K562 (cell line): ENCODE results near the gene USP50. TPM values are rescaled to one million over a fixed set of nuclear protein-coding genes. Genes with fewer than 3 reads are reported as not detected.
A peak's percentile ranks its signal among the peaks of the same experiment; 100 is the strongest.

Experiments used
- ATAC-seq: fragments of 200-7000 bp; cut with Tn5 transposase; 3 replicates; pipeline ENCODE4 v1.9.1; 2020; ENCODE audit warnings: moderate library complexity
- Bru-seq: library from RNA; stranded (reverse); fragments of 400-500 nt; gene quantifications from one replicate; lab custom pipeline; 2021; lab: Mats Ljungman, UMichigan
- BruChase-seq, 2 experiments: library from RNA; stranded (reverse); fragments of 400-500 nt; gene quantifications; one replicate each; lab custom pipeline; 2021; lab: Mats Ljungman, UMichigan
- BruUV-seq: library from RNA; stranded (reverse); fragments of 400-500 nt; replicated peaks from 2 replicates; lab custom pipeline; 2021; lab: Mats Ljungman, UMichigan
- CTCF ChIA-PET: fragments of 300-600 bp; formaldehyde crosslinking; extraction: SDS; loops from one replicate; lab custom pipeline; 2021; ENCODE audit warnings: low intra/inter-chr PET ratio; lab: Yijun Ruan, JAX
- POLR2A ChIA-PET: fragments of 300-600, 350-650 bp; sonication (Branson Sonifier 250); formaldehyde crosslinking; extraction: SDS; loops from one replicate; lab custom pipeline; 2021; ENCODE audit warnings: antibody characterized with exemption, inconsistent platforms; lab: Yijun Ruan, JAX
- DNase-seq, 4 experiments: peaks; one replicate each; pipeline versions ENCODE4 v3.0.0 to v3.0.0-alpha.2; 2011 to 2018; ENCODE audit warnings: low spot score in 3 of 4, mixed read lengths in 3 of 4; ENCODE audit errors: extremely low read depth in 1 of 4
- FAIRE-seq: peaks from 2 replicates; lab custom pipeline; 2011; peaks lifted over from hg19 to GRCh38; lab: Jason Lieb, UNC
- H2AFZ ChIP-seq: 2 replicates; pipeline ENCODE4 v1.6.0; 2011; ENCODE audit warnings: low read depth, low read length, control low read depth, inconsistent platforms
- H3K27ac ChIP-seq: fragments of 200-600 bp; 3 replicates; pipeline ENCODE4 v1.8.0; 2011; ENCODE audit warnings: low read depth, mild to moderate bottlenecking, control low read depth, inconsistent platforms, low read length, moderate library complexity, mixed read lengths; ENCODE audit errors: extremely low read depth
- H3K27me3 ChIP-seq, 2 experiments: fragments of 300-600 bp in 1 of 2; 2 replicates in 1 of 2; 3 replicates in 1 of 2; pipeline versions ENCODE4 v1.6.0 to v1.8.0; 2011; ENCODE audit warnings: inconsistent platforms in 2 of 2, low read length in 2 of 2, mild to moderate bottlenecking in 1 of 2, mixed read lengths in 1 of 2, moderate library complexity in 1 of 2; ENCODE audit not compliant: control insufficient read depth in 2 of 2, insufficient read depth in 2 of 2
- H3K36me3 ChIP-seq: fragments of 300-600 bp; 3 replicates; pipeline ENCODE4 v1.8.0; 2011; ENCODE audit warnings: mild to moderate bottlenecking, low read length, inconsistent platforms; ENCODE audit not compliant: control insufficient read depth, insufficient read depth
- H3K4me1 ChIP-seq, 2 experiments: fragments of 200-600 bp in 1 of 2; replicated peaks in 1 of 2; 2 replicates in 1 of 2; 3 replicates in 1 of 2; pipeline versions ENCODE4 v1.5.1 to v1.8.0; 2011; ENCODE audit warnings: inconsistent platforms in 2 of 2, low read length in 2 of 2, mild to moderate bottlenecking in 1 of 2, mixed read lengths in 1 of 2, moderate library complexity in 1 of 2; ENCODE audit not compliant: control insufficient read depth in 2 of 2, insufficient read depth in 2 of 2
- H3K4me2 ChIP-seq: 2 replicates; pipeline ENCODE4 v1.6.1; 2011; ENCODE audit warnings: low read length, control low read depth, inconsistent platforms, mixed read lengths; ENCODE audit not compliant: insufficient read depth
- H3K4me3 ChIP-seq: fragments of 200-600 bp; sonication (generic), shearing (Covaris generic); 2 replicates; pipeline ENCODE4 v1.5.1; 2016; ENCODE audit warnings: control low read depth, inconsistent platforms
- H3K79me2 ChIP-seq: fragments of 200-600 bp; 3 replicates; pipeline ENCODE4 v1.8.0; 2011; ENCODE audit warnings: low read length, inconsistent platforms; ENCODE audit not compliant: control insufficient read depth, insufficient read depth
- H3K9ac ChIP-seq, 2 experiments: 2 replicates each; pipeline versions ENCODE4 v1.6.0 to v1.6.1; 2011; ENCODE audit warnings: low read depth in 2 of 2, low read length in 2 of 2, control low read depth in 1 of 2, inconsistent platforms in 1 of 2, mild to moderate bottlenecking in 1 of 2, mixed read lengths in 1 of 2; ENCODE audit not compliant: insufficient read depth in 1 of 2
- H3K9me1 ChIP-seq: one replicate; pipeline ENCODE4 v1.6.0; 2011; ENCODE audit warnings: inconsistent platforms, mild to moderate bottlenecking, low read length, moderate library complexity; ENCODE audit not compliant: control insufficient read depth, insufficient read depth
- H3K9me3 ChIP-seq: replicated peaks from 2 replicates; pipeline ENCODE4 v1.5.1; 2011; ENCODE audit warnings: low read depth, low read length, inconsistent platforms; ENCODE audit not compliant: control insufficient read depth, insufficient read depth
- H4K20me1 ChIP-seq: replicated peaks from 2 replicates; pipeline ENCODE4 v1.6.1; 2011; ENCODE audit warnings: low read length, inconsistent platforms, mixed read lengths; ENCODE audit not compliant: control insufficient read depth, insufficient read depth
- ARID3B ChIP-seq: fragments of 250-450 bp; sonication (Bioruptor Pico); IDR thresholded peaks from 2 replicates; pipeline ENCODE4 v1.4.0; 2020; ENCODE audit warnings: borderline replicate concordance
- BCLAF1 ChIP-seq, 2 experiments: fragments of 450-650 bp in 1 of 2; IDR thresholded peaks; 2 replicates each; pipeline ENCODE4 v1.6.1; 2011 to 2017; ENCODE audit warnings: low read depth in 2 of 2, antibody characterized with exemption in 1 of 2, borderline replicate concordance in 1 of 2, low read length in 1 of 2, mild to moderate bottlenecking in 1 of 2, mixed read lengths in 1 of 2; ENCODE audit not compliant: control insufficient read depth in 1 of 2
- RERE ChIP-seq: sonication (generic); formaldehyde crosslinking; IDR thresholded peaks from 2 replicates; pipeline ENCODE4 v1.8.0; 2023; ENCODE audit warnings: missing genetic modification reagents, mild to moderate bottlenecking, borderline replicate concordance
- ZNF644 ChIP-seq: fragments of 200-800 bp; sonication (Bioruptor generic); IDR thresholded peaks from 2 replicates; pipeline ENCODE4 v1.6.1; 2016; ENCODE audit warnings: low read depth, missing genetic modification characterization, missing compliant biosample characterization
- WGBS: fragments of 100-300 bp; shearing (Covaris generic); methylation state at CpG from one replicate; pipeline ENCODE4 v1.1.6; 2016; ENCODE audit warnings: low coverage, mixed read lengths; ENCODE audit not compliant: insufficient coverage; ENCODE audit errors: missing lambda C conversion rate; 5-methylcytosine and 5-hydroxymethylcytosine counted together
- in situ Hi-C: fragments of 300-500 bp; cut with MboI; formaldehyde crosslinking; loops from 4 replicates; pipeline ENCODE4 v1.15.0; 2018; ENCODE audit warnings: inconsistent platforms, mixed read lengths
- intact Hi-C: fragments of 100-400 bp; cut with micrococcal nuclease; formaldehyde crosslinking; loops from 2 replicates; pipeline ENCODE4 v1.14.2; 2022
- long read RNA-seq, 3 experiments: library from polyadenylated mRNA in 2 of 3; library from RNA in 1 of 3; unstranded in 2 of 3; stranded (forward) in 1 of 3; transcript quantifications; one replicate each; pipeline ENCODE4 v2.0.0, GENCODE V29; 2019 to 2022
- polyA minus RNA-seq, 3 experiments: library from RNA; depleted of rRNA, polyadenylated mRNA; stranded (reverse); fragments of >200 nt; gene quantifications; 2 replicates each; pipeline ENCODE4 v1.2.3, GENCODE V29; 2011
- polyA plus RNA-seq, 8 experiments: library from polyadenylated mRNA; depleted of rRNA in 4 of 8; stranded (reverse) in 5 of 8; unstranded in 3 of 8; fragments of >200 nt; fragmentation: Nextera tagmentation in 2 of 8; fragmentation: Illumina TruSeq in 1 of 8; extraction: Ambion mirVana in 2 of 8; extraction: Trizol in 1 of 8; gene quantifications; 2 replicates each; pipeline versions ENCODE4 v1.2.1 to v1.2.3, GENCODE V29; 2011 to 2014; ENCODE audit warnings: inconsistent platforms in 1 of 8, missing spikeins in 1 of 8
- total RNA-seq, 7 experiments: library from RNA; depleted of rRNA in 6 of 7; stranded (reverse); fragments of >200 nt in 6 of 7; fragmentation: Illumina TruSeq in 2 of 7; extraction: Trizol in 2 of 7; gene quantifications; 2 replicates each; pipeline versions ENCODE4 v1.2.1 to v1.2.3, GENCODE V29; 2011 to 2021; ENCODE audit warnings: low replicate concordance in 1 of 7

USP50 gene
- total RNA-seq (2011; cell fraction: chromatin; rRNA removed; ENCODE audit: low replicate concordance), result not detected in 2 replicates
- total RNA-seq (2011; cell fraction: nucleolus; rRNA removed), result not detected in 2 replicates
- total RNA-seq (2011; cell fraction: nucleoplasm; rRNA removed), result not detected in 2 replicates
- total RNA-seq (2014; rRNA removed) (not detected in 2 replicates), total RNA-seq (2014; rRNA removed; fragmentation: Illumina TruSeq; extraction: Trizol) (not detected in 2 replicates), total RNA-seq (2015; rRNA removed; fragmentation: Illumina TruSeq; extraction: Trizol) (not detected in 2 replicates), total RNA-seq (2021) (not detected in 2 replicates), polyA plus RNA-seq (2011; rRNA removed) (not detected in 2 replicates), polyA plus RNA-seq (2014; fragmentation: Illumina TruSeq; extraction: Trizol) (not detected in 2 replicates), polyA plus RNA-seq (2014; fragmentation: Nextera tagmentation; extraction: Ambion mirVana) (not detected), polyA plus RNA-seq (2014; rRNA removed) (not detected in 2 replicates), polyA minus RNA-seq (2011; rRNA and poly(A)+ RNA removed) (not detected in 2 replicates), Bru-seq, nascent RNA (percentile 27 among the genes with signal in this experiment), BruChase-seq, experiment 1, labeled RNA remaining after a 2-hour chase (percentile 50 among the genes with signal in this experiment), BruChase-seq, experiment 2, labeled RNA remaining after a 6-hour chase (percentile 47 among the genes with signal in this experiment)
- polyA plus RNA-seq (2011; cell fraction: cytosol; rRNA removed), result not detected in 2 replicates
- polyA plus RNA-seq (2011; cell fraction: nucleus; rRNA removed), result not detected in 2 replicates
- 0.18 TPM in 1 of 2 replicates, not detected in the other for polyA plus RNA-seq (2012)
- polyA minus RNA-seq (2011; cell fraction: cytosol; rRNA and poly(A)+ RNA removed), result not detected in 2 replicates
- not detected in 2 replicates for polyA minus RNA-seq (2011; cell fraction: nucleus; rRNA and poly(A)+ RNA removed)
- long read RNA-seq, experiment 1, result 0 reads
- long read RNA-seq, experiment 2, result 0 reads
- long read RNA-seq, experiment 3, result 0 reads

GRCh38 chr15:50546566-50546965 is at the start of gene USP50:
TSS of gene USP50 (minus strand) at chr15:50546666. CDS start at chr15:50546525, 141 bp downstream.
- no peak within 1 kb of the TSS for H3K4me3 ChIP-seq
- peak within 1 kb of the TSS; percentile 26; the same call in 1 of the 2 replicates for H3K4me2 ChIP-seq
- no peaks in the 10 kb centered on the region for H3K9me1 ChIP-seq
- POLR2A ChIA-PET, result interaction anchor here (0.7 to 1.6 kb wide), 2 partner anchors 11 to 379 kb away, joined by 3 to 8 read pairs; no protein-coding TSS in a partner anchor
- CTCF ChIA-PET, result no interaction called here
- DNase-seq, result no peak
- H3K79me2 ChIP-seq, result no peaks in the 10 kb centered on the region
- no peak within 1 kb of the TSS for H3K27ac ChIP-seq
- in situ Hi-C loops (no loop called here), intact Hi-C loops (no loop called here)
- no peak for FAIRE-seq
- H3K27me3 ChIP-seq, result no peaks in the 10 kb centered on the region
- ATAC-seq, result peak; percentile 11; the same call in 2 of the 3 replicates
- peak within 1 kb of the TSS in 1 of 2 experiments; percentile 8; a peak in 1 of 4 replicates for H3K9ac ChIP-seq
- no peaks in the 10 kb centered on the region for H4K20me1 ChIP-seq
- no TSS peak for BruUV-seq
- H3K36me3 ChIP-seq, result no peaks in the 10 kb centered on the region
- 28% methylated on average over 4 of the region's 5 CpGs for WGBS
- H2AFZ ChIP-seq, result peak within 1 kb of the TSS; percentile 46
- H3K9me3 ChIP-seq, result no peaks in the 10 kb centered on the region
- peaks cover 7 to 12% of the 10 kb centered on the region in 2 experiments; a peak in 4 of 5 replicates for H3K4me1 ChIP-seq
- no peak for TF ChIP-seq ZNF644 (tag)
- TF ChIP-seq BCLAF1 (IDR thresholded peaks at IDR 0.05; ENCODE audit: borderline replicate concordance in 1 of 2, control insufficient read depth in 1 of 2, low read depth in 2 of 2, low read length in 1 of 2), result no peak
- TF ChIP-seq RERE (CRISPR knock-in tag), result no peak
- no peak for TF ChIP-seq ARID3B (CRISPR knock-in tag)
